HG03139 (cell line): ENCODE measurements around the gene AGBL1.

ENCODE experiments used
- ATAC-seq: cut with Tn5 transposase; IDR thresholded peaks from one replicate; pipeline ENCODE4 v1.9.1; 2021; ENCODE audit not compliant: unreplicated experiment

Gene AGBL1

GRCh38 chr15:86689006-86689405 lies 609.3 kb downstream of the AGBL1 start:
- no peak for ATAC-seq

GRCh38 chr15:86690566-86690965 lies 610.9 kb downstream of the AGBL1 start:
- no peak for ATAC-seq

- ATAC-seq = no peak
Observed at GRCh38 chr15:86691091-86691663, 611.5 kb downstream of the AGBL1 start.

GRCh38 chr15:86700864-86701610 lies 621.4 kb downstream of the AGBL1 start:
- ATAC-seq = no peak

GRCh38 chr15:86701611-86701963 lies 621.9 kb downstream of the AGBL1 start:
- ATAC-seq = no peak

- ATAC-seq = no peak
Observed at GRCh38 chr15:86706813-86707212, 627.1 kb downstream of the AGBL1 start.

GRCh38 chr15:86711476-86711875 lies 631.8 kb downstream of the AGBL1 start:
- no peak for ATAC-seq

- ATAC-seq = no peak
Observed at GRCh38 chr15:86714241-86714640, 634.6 kb downstream of the AGBL1 start.

- no peak for ATAC-seq
Observed at GRCh38 chr15:86725628-86726027, 646.0 kb downstream of the AGBL1 start.

- ATAC-seq = no peak
Observed at GRCh38 chr15:86735247-86736040, 655.8 kb downstream of the AGBL1 start.

GRCh38 chr15:86741917-86742316 lies 662.2 kb downstream of the AGBL1 start:
- ATAC-seq = no peak

- ATAC-seq = no peak
Observed at GRCh38 chr15:86743283-86743903, 663.7 kb downstream of the AGBL1 start.

GRCh38 chr15:86744198-86744780 lies 664.6 kb downstream of the AGBL1 start:
- no peak for ATAC-seq

GRCh38 chr15:86751116-86751515 lies 671.4 kb downstream of the AGBL1 start:
- no peak for ATAC-seq

- no peak for ATAC-seq
Observed at GRCh38 chr15:86754846-86755245, 675.2 kb downstream of the AGBL1 start.

GRCh38 chr15:86756688-86757087 lies 677.0 kb downstream of the AGBL1 start:
- ATAC-seq = no peak

- ATAC-seq = no peak
Observed at GRCh38 chr15:86759800-86760523, 680.3 kb downstream of the AGBL1 start.

- no peak for ATAC-seq
Observed at GRCh38 chr15:86762874-86763273, 683.2 kb downstream of the AGBL1 start.

GRCh38 chr15:86764021-86764420 lies 684.4 kb downstream of the AGBL1 start:
- no peak for ATAC-seq

- ATAC-seq = no peak
Observed at GRCh38 chr15:86765281-86765680, 685.6 kb downstream of the AGBL1 start.
